GM12892 (cell line): ENCODE measurements around the gene GRM7.

ENCODE experiments used
- POLR2A ChIP-seq: IDR thresholded peaks from 2 replicates; pipeline ENCODE4 v1.6.1; 2011; ENCODE audit warnings: low read depth, low read length, control low read depth
- TAF1 ChIP-seq: IDR thresholded peaks from 2 replicates; pipeline ENCODE4 v1.6.1; 2011; ENCODE audit warnings: low read depth, mild to moderate bottlenecking, control low read depth, low read length, borderline replicate concordance

DNA sequence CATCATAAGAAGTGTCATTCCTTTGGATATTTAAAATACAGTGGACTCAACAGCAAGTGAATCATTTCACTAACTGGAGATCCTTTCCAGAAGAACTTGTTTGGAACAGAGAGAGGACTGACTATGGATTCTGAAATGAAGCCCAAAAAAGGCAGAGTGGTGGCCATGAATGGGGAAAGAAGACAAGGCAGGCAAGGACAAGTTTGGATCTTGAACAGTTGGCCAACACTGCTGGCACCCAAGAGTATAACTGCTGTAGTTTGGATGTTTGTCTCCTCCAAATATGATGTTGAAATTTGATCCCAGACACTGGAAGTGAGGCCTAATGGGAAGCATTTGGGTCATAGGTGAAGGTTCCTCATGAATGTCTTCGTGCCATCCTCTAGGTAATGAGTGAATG, 686.9 kb downstream of the GRM7 start:
- TF ChIP-seq POLR2A = no peak
- no peak for TF ChIP-seq TAF1
